Measurements from ENCODE around the gene C1GALT1C1L.
"Not testable (repeated sequence)": the region's sequence is repeated elsewhere in the genome, so short reads cannot be mapped to it uniquely, and the experiment has no call there.

Gene C1GALT1C1L

GRCh38 chr2:43699761-43700160 lies 23.5 kb upstream of the C1GALT1C1L start:
- in situ Hi-C loops (cut with MboI; ENCODE audit: low pct_unique_long_range_greater_than_20kb, low sequenced_read_pairs, unreplicated experiment): no loop called here
- DNase-seq (ENCODE audit: low spot score): no peak
- TF ChIP-seq CTCF (IDR thresholded peaks at IDR 0.05; ENCODE audit: extremely low read depth, insufficient read depth, missing control alignments): no peak

GRCh38 chr2:43698140-43698539 lies 21.9 kb upstream of the C1GALT1C1L start:
- DNase-seq (ENCODE audit: low spot score); in situ Hi-C loops (cut with MboI; ENCODE audit: low pct_unique_long_range_greater_than_20kb, low sequenced_read_pairs, unreplicated experiment): not testable (repeated sequence)

GRCh38 chr2:43692428-43692994 lies 16.3 kb upstream of the C1GALT1C1L start:
- no peak for DNase-seq (ENCODE audit: low spot score)
- TF ChIP-seq CTCF (IDR thresholded peaks at IDR 0.05; ENCODE audit: extremely low read depth, insufficient read depth, missing control alignments): no peak
- in situ Hi-C loops (cut with MboI; ENCODE audit: low pct_unique_long_range_greater_than_20kb, low sequenced_read_pairs, unreplicated experiment): no loop called here

- in situ Hi-C loops (cut with MboI; ENCODE audit: low pct_unique_long_range_greater_than_20kb, low sequenced_read_pairs, unreplicated experiment): no loop called here
Measured at GRCh38 chr2:43689999-43690398, 13.8 kb upstream of the C1GALT1C1L start.

GRCh38 chr2:43685357-43685756 lies 9.1 kb upstream of the C1GALT1C1L start:
- no peak for TF ChIP-seq CTCF (IDR thresholded peaks at IDR 0.05; ENCODE audit: extremely low read depth, insufficient read depth, missing control alignments)
- in situ Hi-C loops (cut with MboI; ENCODE audit: low pct_unique_long_range_greater_than_20kb, low sequenced_read_pairs, unreplicated experiment): no loop called here
- DNase-seq (ENCODE audit: low spot score): no peak

More at GRCh38 chr2:43689999-43690398, 13.8 kb upstream of the C1GALT1C1L start:
- DNase-seq (ENCODE audit: low spot score): no peak
- TF ChIP-seq CTCF (IDR thresholded peaks at IDR 0.05; ENCODE audit: extremely low read depth, insufficient read depth, missing control alignments): no peak

- DNase-seq (ENCODE audit: low spot score); in situ Hi-C loops (cut with MboI; ENCODE audit: low pct_unique_long_range_greater_than_20kb, low sequenced_read_pairs, unreplicated experiment): not testable (repeated sequence)
Measured at GRCh38 chr2:43677783-43678182, 1.6 kb upstream of the C1GALT1C1L start.

GRCh38 chr2:43675646-43676321 lies 445 bp downstream of the C1GALT1C1L start:
- no peak for DNase-seq (ENCODE audit: low spot score)
- no peak for TF ChIP-seq CTCF (IDR thresholded peaks at IDR 0.05; ENCODE audit: extremely low read depth, insufficient read depth, missing control alignments)
- in situ Hi-C loops (cut with MboI; ENCODE audit: low pct_unique_long_range_greater_than_20kb, low sequenced_read_pairs, unreplicated experiment): no loop called here

Measured in GM13977 (cell line).